Neural progenitor cell (in vitro differentiated cells): ENCODE data around the gene UBAP1L.

Source experiments
- EZH2 ChIP-seq: fragments of 200-600 bp; sonication (generic); IDR thresholded peaks from 2 replicates; pipeline ENCODE4 v1.6.1; 2017; ENCODE audit warnings: antibody characterized with exemption, mild to moderate bottlenecking, moderate library complexity
- EZH2phosphoT487 ChIP-seq: fragments of 200-600 bp; sonication (generic); IDR thresholded peaks from 2 replicates; pipeline ENCODE4 v1.6.1; 2017; ENCODE audit warnings: antibody characterized with exemption
- TF ChIP-seq, protein P1 (sequence below): fragments of 200-600 bp; sonication (generic); IDR thresholded peaks from 2 replicates; pipeline ENCODE4 v1.5.1; 2017; ENCODE audit warnings: antibody characterized with exemption, mild to moderate bottlenecking

DNA sequence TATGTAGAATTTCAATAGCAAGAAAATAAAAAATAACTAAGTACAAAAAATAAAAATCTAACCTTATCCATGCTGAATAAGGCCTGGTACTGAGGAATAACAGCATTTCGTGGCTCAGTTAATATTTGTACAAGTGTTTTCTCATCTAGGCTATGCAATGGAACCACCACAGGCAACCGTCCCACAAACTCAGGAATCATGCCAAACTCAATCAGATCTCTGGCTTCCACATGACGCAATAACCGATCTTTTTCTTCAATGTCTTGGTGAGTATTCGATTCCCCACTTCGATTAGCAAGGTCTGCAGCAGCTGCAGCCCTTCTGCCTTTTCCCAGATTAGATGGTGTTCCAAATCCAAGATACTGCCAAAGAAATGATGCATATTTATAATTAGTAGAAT lies 39.7 kb upstream of the UBAP1L start:
- TF ChIP-seq, protein P1, sequence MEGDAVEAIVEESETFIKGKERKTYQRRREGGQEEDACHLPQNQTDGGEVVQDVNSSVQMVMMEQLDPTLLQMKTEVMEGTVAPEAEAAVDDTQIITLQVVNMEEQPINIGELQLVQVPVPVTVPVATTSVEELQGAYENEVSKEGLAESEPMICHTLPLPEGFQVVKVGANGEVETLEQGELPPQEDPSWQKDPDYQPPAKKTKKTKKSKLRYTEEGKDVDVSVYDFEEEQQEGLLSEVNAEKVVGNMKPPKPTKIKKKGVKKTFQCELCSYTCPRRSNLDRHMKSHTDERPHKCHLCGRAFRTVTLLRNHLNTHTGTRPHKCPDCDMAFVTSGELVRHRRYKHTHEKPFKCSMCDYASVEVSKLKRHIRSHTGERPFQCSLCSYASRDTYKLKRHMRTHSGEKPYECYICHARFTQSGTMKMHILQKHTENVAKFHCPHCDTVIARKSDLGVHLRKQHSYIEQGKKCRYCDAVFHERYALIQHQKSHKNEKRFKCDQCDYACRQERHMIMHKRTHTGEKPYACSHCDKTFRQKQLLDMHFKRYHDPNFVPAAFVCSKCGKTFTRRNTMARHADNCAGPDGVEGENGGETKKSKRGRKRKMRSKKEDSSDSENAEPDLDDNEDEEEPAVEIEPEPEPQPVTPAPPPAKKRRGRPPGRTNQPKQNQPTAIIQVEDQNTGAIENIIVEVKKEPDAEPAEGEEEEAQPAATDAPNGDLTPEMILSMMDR = no peak
- no peak for TF ChIP-seq EZH2
- TF ChIP-seq EZH2phosphoT487 = no peak
